ENCODE measurements around the gene CEP95. TPM values are rescaled to one million over a fixed set of nuclear protein-coding genes. Genes with fewer than 3 reads are reported as not detected.

CEP95 gene
- total and polyA plus RNA-seq, 2 of the 13 experiments (the other 11 are each of a cell fraction or from before 2014, with no cell fraction given), result 65.9 to 68.8 TPM

- 90% methylated on average over 7 of the region's 7 CpGs for WGBS (ENCODE audit: low lambda C conversion rate)
- Histone ChIP-seq H3K4me1 (ENCODE audit: insufficient read depth, low read length) (no peaks in the 10 kb centered on the region), H3K27me3 (ENCODE audit: control insufficient read depth in 1 of 2, insufficient read depth in 2 of 2, low read length in 2 of 2) (no peaks in the 10 kb centered on the region), H3K4me3 (replicated peaks in 1 of 3; ENCODE audit: insufficient read depth in 1 of 3, low read depth in 2 of 3, low read length in 3 of 3) (no peak overlapping the region), H3K4me2 (ENCODE audit: low read depth, low read length) (no peak overlapping the region), H2AFZ (ENCODE audit: low read length) (no peak overlapping the region), H3K9me3 (ENCODE audit: low read length) (no peaks in the 10 kb centered on the region), H4K20me1 (ENCODE audit: insufficient read depth, low read length) (no peaks in the 10 kb centered on the region), H3K27ac (ENCODE audit: extremely low read length, insufficient read depth, low read length) (no peak overlapping the region), H3K79me2 (ENCODE audit: insufficient read depth, low read length) (no peaks in the 10 kb centered on the region), H3K9ac (ENCODE audit: insufficient read depth, low read depth, low read length) (no peak overlapping the region), H3K36me3 (replicated peaks in 1 of 2; ENCODE audit: control insufficient read depth in 1 of 2, insufficient read depth in 2 of 2, low read length in 2 of 2) (peaks cover 12 to 33% of the 10 kb centered on the region in 2 experiments; a peak in 4 of 5 replicates)
- ChIA-PET POLR2A (no interaction called here), CTCF (ENCODE audit: low intra/inter-chr PET ratio, low total read pairs) (no interaction called here)
- in situ Hi-C loops (cut with HindIII; ENCODE audit: extremely low pct_ligation_motif_present, low pct_unique_long_range_greater_than_20kb) (no loop called here), intact Hi-C loops (cut with micrococcal nuclease; ENCODE audit: unreplicated experiment) (no loop called here)
- no peak for DNase-seq (ENCODE audit: low spot score)
- BruUV-seq (replicated peaks), result no TSS peak
- no peak for TF ChIP-seq GTF2F1 (IDR thresholded peaks at IDR 0.05; ENCODE audit: low read length)
- TF ChIP-seq ZNF784 (CRISPR knock-in tag; IDR thresholded peaks at IDR 0.05; ENCODE audit: borderline replicate concordance), result no peak
- TF ChIP-seq ZNF33B (CRISPR knock-in tag; IDR thresholded peaks at IDR 0.05), result no peak
- no peak for TF ChIP-seq SMAD9 (CRISPR knock-in tag; IDR thresholded peaks at IDR 0.05)
- TF ChIP-seq THAP8 (CRISPR knock-in tag; IDR thresholded peaks at IDR 0.05; ENCODE audit: borderline replicate concordance), result no peak
- no peak for TF ChIP-seq GLMP (CRISPR knock-in tag; IDR thresholded peaks at IDR 0.05; ENCODE audit: borderline replicate concordance)
- FAIRE-seq, result no peak
- no peak for ATAC-seq
Observed at GRCh38 chr17:64580384-64581315, 73.9 kb downstream of the CEP95 start.

All from HepG2 (cell line).